8988T (cell line): ENCODE data around the gene LHX8.
"Not testable (repeated sequence)": the region's sequence is repeated elsewhere in the genome, so short reads cannot be mapped to it uniquely, and the experiment has no call there.

ENCODE experiments used
- DNase-seq: peaks from one replicate; pipeline ENCODE4 v3.0.0; 2011

LHX8 gene

GRCh38 chr1:75133750-75134646, at the start of gene LHX8:
Gene LHX8, plus strand, starts transcription at chr1:75134388. Its CDS starts 2,227 bp downstream, at chr1:75136615.
- no peak for DNase-seq

GRCh38 chr1:75085931-75086330, 48.3 kb upstream of the LHX8 start:
- no peak for DNase-seq

- DNase-seq: no peak
These were observed 46.9 kb upstream of the LHX8 start for GRCh38 chr1:75087278-75087677.

GRCh38 chr1:75092141-75092540, 42.0 kb upstream of the LHX8 start:
- DNase-seq: no peak

- DNase-seq: no peak
These were observed 36.5 kb upstream of the LHX8 start for GRCh38 chr1:75097654-75098053.

- DNase-seq: no peak
These were observed 34.6 kb upstream of the LHX8 start for GRCh38 chr1:75099581-75099980.

GRCh38 chr1:75100481-75101092, 33.6 kb upstream of the LHX8 start:
- no peak for DNase-seq

- not testable (repeated sequence) for DNase-seq
These were observed 21.7 kb upstream of the LHX8 start for GRCh38 chr1:75112362-75112951.

- DNase-seq: no peak
These were observed 18.5 kb upstream of the LHX8 start for GRCh38 chr1:75115654-75116053.

- no peak for DNase-seq
These were observed 10.4 kb upstream of the LHX8 start for GRCh38 chr1:75123756-75124155.

GRCh38 chr1:75124510-75124909, 9.7 kb upstream of the LHX8 start:
- no peak for DNase-seq

GRCh38 chr1:75125161-75125726, 8.9 kb upstream of the LHX8 start:
- no peak for DNase-seq

GRCh38 chr1:75126611-75127101, 7.5 kb upstream of the LHX8 start:
- DNase-seq: no peak

GRCh38 chr1:75127916-75128717, 6.1 kb upstream of the LHX8 start:
- DNase-seq: no peak

- DNase-seq: no peak
These were observed 4.6 kb upstream of the LHX8 start for GRCh38 chr1:75129660-75129982.

- DNase-seq: no peak
These were observed 4.0 kb upstream of the LHX8 start for GRCh38 chr1:75129983-75130789.

- no peak for DNase-seq
These were observed 3.2 kb upstream of the LHX8 start for GRCh38 chr1:75130865-75131564.

- no peak for DNase-seq
These were observed 2.5 kb upstream of the LHX8 start for GRCh38 chr1:75131565-75132241.

GRCh38 chr1:75132242-75132811, 1.9 kb upstream of the LHX8 start:
- DNase-seq: no peak
